ENCODE data around the gene KCNN2.

The KCNN2 gene

DNA sequence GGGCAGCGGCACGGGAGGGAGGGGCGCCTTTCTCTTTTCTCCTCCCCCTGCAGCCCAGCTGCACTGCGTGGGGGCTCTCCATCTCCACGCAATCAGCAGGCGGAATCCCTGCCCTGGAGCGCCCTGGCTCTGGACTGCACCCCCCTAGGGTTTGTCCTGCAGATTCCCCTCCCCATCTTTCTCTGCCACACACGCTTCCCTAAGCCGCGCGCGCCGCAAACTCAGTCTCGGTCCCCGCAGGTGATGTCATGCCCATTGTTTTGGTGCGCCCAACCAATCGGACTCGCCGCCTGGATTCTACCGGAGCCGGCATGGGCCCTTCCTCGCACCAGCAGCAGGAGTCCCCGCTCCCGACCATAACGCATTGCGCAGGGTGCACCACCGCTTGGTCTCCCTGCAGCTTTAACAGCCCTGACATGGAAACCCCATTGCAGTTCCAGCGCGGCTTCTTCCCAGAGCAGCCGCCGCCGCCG is at the start of gene KCNN2:
Gene KCNN2 (plus strand): TSS at position 347 of the 473 bp plus-strand sequence. CDS start 70 bp downstream, at position 417.
- Mint-ChIP-seq H3K4me1 (ENCODE audit: low read depth) (peaks cover 12% of the 10 kb centered on the region), H3K27ac (no peak within 1 kb of the TSS), H3K27me3 (peaks cover 63% of the 10 kb centered on the region), H3K4me3 (peak within 1 kb of the TSS; percentile 54), H3K36me3 (ENCODE audit: low read depth) (no peaks in the 10 kb centered on the region), H3K9me3 (no peaks in the 10 kb centered on the region)
- intact Hi-C loops (cut with micrococcal nuclease) = no loop called here

DNA sequence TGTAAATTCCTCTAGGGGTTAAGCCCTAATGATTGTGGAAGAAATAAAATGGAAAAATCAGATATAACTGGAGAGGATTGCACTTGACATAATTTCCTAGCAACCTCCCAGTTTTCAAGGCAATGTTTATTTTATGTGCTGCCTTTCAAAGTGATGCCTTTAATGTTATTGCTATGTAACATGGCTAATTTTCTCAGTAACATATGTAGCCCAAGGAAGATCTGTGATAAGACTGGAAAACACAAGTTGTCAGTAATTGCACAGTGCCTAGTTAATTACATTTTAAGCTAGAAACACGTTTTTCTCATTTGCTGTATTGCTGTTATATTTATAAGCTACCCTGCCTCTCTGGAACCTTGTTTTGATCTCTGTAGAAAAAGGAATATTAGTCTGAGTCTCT is 49.2 kb upstream of the KCNN2 start:
- H3K4me3 Mint-ChIP-seq = no peak overlapping the region
- no peak overlapping the region for H3K27ac Mint-ChIP-seq
- no peaks in the 10 kb centered on the region for H3K4me1 Mint-ChIP-seq (ENCODE audit: low read depth)
- H3K36me3 Mint-ChIP-seq (ENCODE audit: low read depth) = no peaks in the 10 kb centered on the region
- no peaks in the 10 kb centered on the region for H3K9me3 Mint-ChIP-seq
- intact Hi-C loops (cut with micrococcal nuclease) = no loop called here
- no peaks in the 10 kb centered on the region for H3K27me3 Mint-ChIP-seq

DNA sequence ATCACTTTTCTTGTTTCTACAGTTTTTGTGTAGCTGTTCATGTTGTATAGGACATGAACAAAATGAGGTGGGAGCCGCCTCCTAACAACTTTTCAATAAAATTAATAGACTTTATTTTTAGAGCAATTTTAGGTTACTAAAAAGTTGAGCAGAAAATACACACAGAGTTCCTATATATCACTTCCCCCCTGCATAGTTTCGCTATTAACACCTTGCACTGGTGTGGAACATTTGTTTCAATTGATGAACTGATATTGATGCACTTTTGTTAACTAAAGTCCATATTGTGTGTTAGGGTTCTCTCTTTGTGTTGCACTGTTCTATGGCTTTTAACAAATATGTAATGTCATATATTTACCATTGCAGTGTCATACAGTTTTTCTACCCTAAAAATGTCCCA is 47.8 kb upstream of the KCNN2 start:
- no peaks in the 10 kb centered on the region for H3K9me3 Mint-ChIP-seq
- H3K27ac Mint-ChIP-seq = no peak overlapping the region
- no peaks in the 10 kb centered on the region for H3K27me3 Mint-ChIP-seq
- no peak overlapping the region for H3K4me3 Mint-ChIP-seq
- no peaks in the 10 kb centered on the region for H3K36me3 Mint-ChIP-seq (ENCODE audit: low read depth)
- intact Hi-C loops (cut with micrococcal nuclease) = no loop called here
- H3K4me1 Mint-ChIP-seq (ENCODE audit: low read depth) = no peaks in the 10 kb centered on the region

DNA sequence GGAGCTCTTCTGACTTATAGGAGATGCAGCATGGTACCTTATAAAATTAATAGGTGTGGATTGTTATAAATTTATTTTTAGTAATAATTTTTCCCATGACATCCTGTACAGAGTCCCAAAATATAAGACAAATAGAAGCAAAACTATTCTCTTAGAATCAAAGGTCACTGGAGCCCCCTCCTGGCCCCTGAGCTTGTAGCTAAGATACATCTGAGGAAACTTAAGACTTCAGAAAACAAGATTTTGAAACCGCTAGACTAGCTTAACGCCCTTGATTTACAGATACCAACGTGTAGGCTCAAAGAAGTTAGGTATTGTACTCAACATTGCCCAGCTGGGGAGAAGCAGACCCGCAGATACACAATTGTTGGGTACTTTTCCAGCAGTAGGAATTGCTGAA is 45.7 kb upstream of the KCNN2 start:
- no peaks in the 10 kb centered on the region for H3K27me3 Mint-ChIP-seq
- H3K36me3 Mint-ChIP-seq (ENCODE audit: low read depth) = no peaks in the 10 kb centered on the region
- H3K4me3 Mint-ChIP-seq = no peak overlapping the region
- no peaks in the 10 kb centered on the region for H3K9me3 Mint-ChIP-seq
- no peaks in the 10 kb centered on the region for H3K4me1 Mint-ChIP-seq (ENCODE audit: low read depth)
- no peak overlapping the region for H3K27ac Mint-ChIP-seq
- intact Hi-C loops (cut with micrococcal nuclease) = no loop called here

DNA sequence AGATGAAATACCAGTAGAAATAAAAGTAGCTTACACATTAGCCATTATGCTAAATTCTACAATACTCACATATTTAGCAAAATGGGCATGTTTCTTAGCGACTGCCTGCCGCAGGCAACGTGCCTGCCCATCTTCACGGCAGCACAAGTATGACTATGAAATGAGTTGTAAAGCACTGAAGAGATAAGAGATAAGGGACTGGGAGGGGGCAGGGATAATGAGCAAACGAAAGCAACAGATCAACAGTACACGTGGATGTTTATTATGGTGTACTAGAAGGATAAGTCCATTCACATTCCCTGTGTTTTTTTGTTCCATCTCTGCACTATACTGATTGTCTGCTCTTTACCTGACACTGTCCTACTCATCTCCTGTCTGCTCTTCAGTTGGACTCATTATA is 44.1 kb upstream of the KCNN2 start:
- Mint-ChIP-seq H3K9me3 (no peaks in the 10 kb centered on the region), H3K27ac (no peak overlapping the region), H3K36me3 (ENCODE audit: low read depth) (no peaks in the 10 kb centered on the region), H3K4me3 (no peak overlapping the region), H3K4me1 (ENCODE audit: low read depth) (no peaks in the 10 kb centered on the region), H3K27me3 (no peaks in the 10 kb centered on the region)
- intact Hi-C loops (cut with micrococcal nuclease) = no loop called here

DNA sequence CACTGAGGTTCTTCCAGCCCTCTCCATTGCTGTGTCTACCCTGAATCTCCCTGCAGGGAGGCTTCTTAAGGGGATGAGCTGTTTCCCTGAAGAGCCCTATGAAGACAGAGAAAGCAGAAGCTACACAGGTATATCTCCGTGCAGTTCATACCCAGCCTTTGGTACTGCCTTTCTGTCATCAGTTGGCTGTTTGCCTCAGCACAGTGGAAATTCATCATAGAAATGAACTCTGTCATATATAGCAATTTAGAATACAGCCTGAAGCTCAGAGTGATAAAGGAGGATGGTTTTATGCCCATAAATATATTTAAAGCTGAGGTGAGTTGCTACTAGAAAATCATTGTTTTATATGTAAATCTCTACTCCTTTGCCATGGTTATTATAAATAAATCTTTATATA is 42.6 kb upstream of the KCNN2 start:
- Mint-ChIP-seq H3K4me3 (no peak overlapping the region), H3K4me1 (ENCODE audit: low read depth) (no peaks in the 10 kb centered on the region), H3K27ac (no peak overlapping the region), H3K27me3 (no peaks in the 10 kb centered on the region), H3K9me3 (no peaks in the 10 kb centered on the region), H3K36me3 (ENCODE audit: low read depth) (no peaks in the 10 kb centered on the region)
- intact Hi-C loops (cut with micrococcal nuclease) = no loop called here

DNA sequence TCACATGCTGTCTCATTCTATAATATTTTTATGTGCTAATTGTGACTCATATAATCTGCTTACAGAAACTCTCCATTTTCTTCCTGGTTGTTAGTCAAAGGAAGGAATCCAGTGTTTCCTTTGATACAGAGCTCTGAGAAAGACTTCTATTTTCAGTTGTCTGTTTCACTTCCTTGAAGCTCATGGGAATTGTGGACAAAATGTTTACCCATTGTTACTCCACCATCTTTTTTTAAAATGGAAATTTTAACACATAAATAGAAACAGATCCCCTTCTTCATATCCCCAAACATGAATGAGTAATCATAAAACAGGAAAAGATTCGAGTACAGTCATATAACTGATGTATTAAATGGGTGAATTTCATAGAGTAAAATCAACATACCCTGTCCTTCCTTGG is 42.0 kb upstream of the KCNN2 start:
- Mint-ChIP-seq H3K27ac (no peak overlapping the region), H3K4me1 (ENCODE audit: low read depth) (no peaks in the 10 kb centered on the region), H3K4me3 (no peak overlapping the region), H3K36me3 (ENCODE audit: low read depth) (no peaks in the 10 kb centered on the region), H3K27me3 (no peaks in the 10 kb centered on the region), H3K9me3 (no peaks in the 10 kb centered on the region)
- intact Hi-C loops (cut with micrococcal nuclease) = no loop called here

DNA sequence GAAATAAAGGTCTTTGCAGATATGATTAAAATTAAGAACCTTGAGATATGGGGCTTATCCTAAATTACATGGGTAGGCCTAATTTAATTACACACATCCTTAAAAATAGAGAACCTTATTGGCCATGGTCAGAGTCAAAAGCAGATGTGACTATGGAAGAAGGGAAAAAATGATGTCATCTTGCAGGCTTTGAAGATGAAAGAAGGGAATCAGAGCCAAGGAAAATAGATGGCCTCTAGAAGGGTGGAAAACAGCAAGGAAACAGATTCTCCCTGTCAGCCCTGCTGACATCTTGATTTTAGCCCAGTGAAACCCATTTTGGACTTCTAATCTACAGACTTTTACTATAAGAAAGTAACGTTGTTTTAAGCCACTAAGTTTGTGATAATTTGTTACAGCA is 37.6 kb upstream of the KCNN2 start:
- intact Hi-C loops (cut with micrococcal nuclease) = no loop called here
- Mint-ChIP-seq H3K4me3 (no peak overlapping the region), H3K9me3 (no peaks in the 10 kb centered on the region), H3K27ac (no peak overlapping the region), H3K36me3 (ENCODE audit: low read depth) (no peaks in the 10 kb centered on the region), H3K4me1 (ENCODE audit: low read depth) (no peaks in the 10 kb centered on the region), H3K27me3 (no peaks in the 10 kb centered on the region)

DNA sequence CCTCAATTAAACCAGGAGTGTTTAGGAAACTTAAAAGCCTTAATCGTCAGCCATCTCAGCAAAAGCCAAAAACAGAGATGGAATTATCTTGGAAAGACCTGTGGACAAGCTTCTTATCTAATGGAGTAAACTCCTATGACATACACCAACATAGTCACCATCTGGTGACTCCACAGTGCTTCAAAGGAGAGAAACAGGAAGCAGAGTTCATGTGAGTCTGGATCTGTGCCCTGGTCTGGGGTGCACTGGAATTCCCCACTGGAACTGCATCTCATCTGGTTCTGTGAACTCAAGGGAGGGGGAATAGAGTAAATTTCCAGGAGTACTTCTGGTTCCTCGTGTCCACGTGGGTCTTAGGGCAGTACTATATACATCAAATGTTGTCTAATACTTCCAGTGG is 36.3 kb upstream of the KCNN2 start:
- Mint-ChIP-seq H3K4me1 (ENCODE audit: low read depth) (no peaks in the 10 kb centered on the region), H3K27ac (no peak overlapping the region), H3K9me3 (no peaks in the 10 kb centered on the region), H3K4me3 (no peak overlapping the region), H3K27me3 (no peaks in the 10 kb centered on the region), H3K36me3 (ENCODE audit: low read depth) (no peaks in the 10 kb centered on the region)
- intact Hi-C loops (cut with micrococcal nuclease) = no loop called here

DNA sequence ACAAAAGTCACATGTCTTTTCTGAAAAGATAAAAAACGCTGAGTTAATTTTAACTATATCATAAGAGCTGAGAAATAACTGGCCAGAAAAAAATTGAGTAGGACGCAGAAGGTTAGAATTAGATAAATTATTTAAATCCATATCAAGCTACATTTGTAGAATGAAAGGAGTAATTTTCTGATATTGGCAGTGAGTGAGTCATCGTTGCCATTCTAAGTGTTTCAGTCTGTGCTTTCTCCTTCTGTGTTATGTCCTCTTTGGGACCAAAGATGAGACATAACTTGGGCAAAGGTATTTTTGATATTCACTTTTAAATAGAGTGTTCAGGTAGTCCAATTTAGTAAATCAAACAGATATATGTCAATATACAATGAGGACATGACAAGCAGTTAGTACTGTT is 34.4 kb upstream of the KCNN2 start:
- no peaks in the 10 kb centered on the region for H3K36me3 Mint-ChIP-seq (ENCODE audit: low read depth)
- H3K4me1 Mint-ChIP-seq (ENCODE audit: low read depth) = no peaks in the 10 kb centered on the region
- H3K27ac Mint-ChIP-seq = no peak overlapping the region
- intact Hi-C loops (cut with micrococcal nuclease) = no loop called here
- no peaks in the 10 kb centered on the region for H3K9me3 Mint-ChIP-seq
- H3K27me3 Mint-ChIP-seq = no peaks in the 10 kb centered on the region
- no peak overlapping the region for H3K4me3 Mint-ChIP-seq

DNA sequence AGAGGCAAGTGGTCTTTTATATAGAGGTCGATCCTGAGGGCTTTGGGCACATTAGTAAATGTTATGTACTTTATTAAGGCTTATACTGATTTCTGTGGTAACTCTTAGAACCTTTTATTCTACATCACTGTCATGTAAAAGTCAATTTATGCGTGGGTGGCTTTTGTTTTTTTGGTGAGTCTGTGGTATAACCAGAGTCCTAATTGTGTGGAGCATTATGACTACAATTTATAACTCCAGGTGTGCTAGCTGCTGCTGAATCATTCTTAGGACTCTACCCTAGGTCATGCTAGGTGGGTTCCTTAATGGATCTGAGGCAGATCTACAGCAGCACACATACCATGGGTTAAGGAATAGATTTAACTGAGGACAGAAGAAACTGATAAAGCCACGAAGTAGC is 33.9 kb upstream of the KCNN2 start:
- Mint-ChIP-seq H3K27ac (no peak overlapping the region), H3K4me3 (no peak overlapping the region), H3K27me3 (no peaks in the 10 kb centered on the region), H3K4me1 (ENCODE audit: low read depth) (no peaks in the 10 kb centered on the region), H3K36me3 (ENCODE audit: low read depth) (no peaks in the 10 kb centered on the region), H3K9me3 (no peaks in the 10 kb centered on the region)
- intact Hi-C loops (cut with micrococcal nuclease) = no loop called here

DNA sequence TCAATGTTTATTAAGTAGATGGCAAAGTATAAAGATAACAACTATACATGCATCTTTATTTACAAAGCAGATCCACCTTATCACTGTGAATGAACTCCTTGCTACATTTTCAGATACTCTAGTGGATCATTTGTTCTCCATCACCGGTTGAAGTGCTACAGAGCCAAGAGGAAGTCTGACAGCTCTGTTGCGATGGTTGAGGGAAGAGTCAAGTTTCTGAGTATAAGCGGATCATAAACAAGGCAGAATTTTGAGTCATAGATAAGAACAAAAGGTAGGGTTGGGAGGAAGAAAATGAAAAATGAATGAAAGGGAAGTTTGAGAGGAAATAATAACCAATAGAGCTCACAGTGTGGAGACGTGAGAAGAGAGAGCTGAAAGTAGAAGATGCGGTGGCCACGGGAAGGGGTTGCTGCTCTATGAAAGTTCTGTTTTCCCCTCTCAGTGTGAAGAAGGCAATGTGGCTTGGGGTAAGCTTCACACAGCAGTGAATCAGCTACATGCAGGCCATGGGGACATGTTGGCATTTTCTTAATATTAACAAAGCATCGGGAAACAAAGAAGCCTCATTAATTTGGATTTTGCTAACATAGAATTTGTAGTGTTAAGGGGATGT is 30.8 kb upstream of the KCNN2 start:
- H3K9me3 Mint-ChIP-seq = no peaks in the 10 kb centered on the region
- no peak overlapping the region for H3K4me3 Mint-ChIP-seq
- no peaks in the 10 kb centered on the region for H3K4me1 Mint-ChIP-seq (ENCODE audit: low read depth)
- H3K36me3 Mint-ChIP-seq (ENCODE audit: low read depth) = no peaks in the 10 kb centered on the region
- no peak overlapping the region for H3K27ac Mint-ChIP-seq
- intact Hi-C loops (cut with micrococcal nuclease) = no loop called here
- no peaks in the 10 kb centered on the region for H3K27me3 Mint-ChIP-seq

DNA sequence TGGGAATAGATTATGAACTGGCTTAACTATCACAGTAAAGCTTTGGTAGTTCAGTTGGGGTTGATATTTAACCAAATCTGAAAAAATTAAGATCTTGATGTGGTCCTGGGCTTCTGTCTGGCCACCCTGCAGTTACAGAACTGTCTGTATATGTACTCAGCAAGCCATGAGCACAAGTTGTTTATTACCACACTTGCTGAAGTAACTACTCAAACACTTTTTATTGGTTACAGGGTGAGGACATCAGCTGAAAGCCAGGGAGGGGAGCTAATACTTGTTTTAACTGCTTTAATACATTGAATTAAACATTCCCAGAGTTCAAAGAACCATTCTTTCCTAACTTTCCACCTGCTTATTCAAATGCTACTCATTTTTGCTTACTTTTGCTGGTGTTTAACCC is 29.4 kb upstream of the KCNN2 start:
- no peak overlapping the region for H3K4me3 Mint-ChIP-seq
- no peaks in the 10 kb centered on the region for H3K4me1 Mint-ChIP-seq (ENCODE audit: low read depth)
- intact Hi-C loops (cut with micrococcal nuclease) = no loop called here
- no peak overlapping the region for H3K27ac Mint-ChIP-seq
- H3K36me3 Mint-ChIP-seq (ENCODE audit: low read depth) = no peaks in the 10 kb centered on the region
- no peaks in the 10 kb centered on the region for H3K9me3 Mint-ChIP-seq
- no peaks in the 10 kb centered on the region for H3K27me3 Mint-ChIP-seq

DNA sequence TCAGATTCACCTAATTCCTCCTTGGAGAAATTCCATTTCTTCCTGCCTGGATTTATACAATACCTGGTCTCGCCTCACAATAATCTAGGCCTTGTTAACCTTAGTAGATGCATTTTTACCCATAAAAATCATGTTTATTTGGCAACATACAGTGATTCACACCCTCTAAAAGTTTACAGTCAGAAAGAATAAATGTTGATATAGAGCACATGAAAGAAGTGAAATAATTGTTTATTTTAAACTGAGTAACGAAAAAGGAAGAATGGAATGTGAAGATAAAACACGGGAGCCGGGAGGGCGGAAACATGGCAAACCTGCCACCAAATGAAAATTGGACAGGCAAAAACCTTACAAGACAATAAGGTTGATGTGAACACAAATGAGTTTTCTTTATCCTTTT is 28.9 kb upstream of the KCNN2 start:
- H3K4me3 Mint-ChIP-seq = no peak overlapping the region

DNA sequence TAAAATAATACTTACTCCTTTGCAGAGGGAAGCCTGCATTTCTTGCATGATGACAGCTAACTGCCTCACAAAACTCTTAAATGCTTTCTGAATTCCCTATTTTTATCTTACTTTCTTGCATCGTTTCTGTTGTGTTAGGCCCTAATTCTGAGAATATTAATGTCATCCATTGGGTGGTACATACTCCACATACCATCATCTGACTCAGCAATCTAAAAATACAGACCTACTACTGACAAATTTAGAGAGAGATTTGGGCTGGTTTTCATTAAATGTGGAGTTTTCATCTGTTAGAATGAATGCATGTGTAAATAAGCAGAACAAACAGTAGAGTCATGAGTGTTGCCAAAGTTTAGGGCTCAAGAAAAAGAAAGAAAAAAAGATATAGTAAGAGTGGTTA is 26.5 kb upstream of the KCNN2 start:
- Mint-ChIP-seq H3K4me3 (no peak overlapping the region), H3K27ac (no peak overlapping the region), H3K36me3 (ENCODE audit: low read depth) (no peaks in the 10 kb centered on the region), H3K4me1 (ENCODE audit: low read depth) (no peaks in the 10 kb centered on the region), H3K9me3 (no peaks in the 10 kb centered on the region), H3K27me3 (no peaks in the 10 kb centered on the region)
- intact Hi-C loops (cut with micrococcal nuclease) = no loop called here

More for the DNA sequence above, 28.9 kb upstream of the KCNN2 start:
- no peaks in the 10 kb centered on the region for H3K9me3 Mint-ChIP-seq
- intact Hi-C loops (cut with micrococcal nuclease) = no loop called here
- H3K4me1 Mint-ChIP-seq (ENCODE audit: low read depth) = no peaks in the 10 kb centered on the region
- no peaks in the 10 kb centered on the region for H3K27me3 Mint-ChIP-seq
- H3K36me3 Mint-ChIP-seq (ENCODE audit: low read depth) = no peaks in the 10 kb centered on the region
- H3K27ac Mint-ChIP-seq = no peak overlapping the region
